Stimulated activated CD8-positive, alpha-beta memory T cell treated with anti-CD3 and anti-CD28 coated beads, Interleukin-4, amount 100 ng/mL, for 1 hour (primary cell): ENCODE results near the gene BRD9.

Experiments
- DNase-seq, 2 donors: peaks; one replicate each; pipeline ENCODE4 v3.0.0-alpha.2; 2020; ENCODE audit warnings: low read depth in 2 of 2, low spot score in 1 of 2

The BRD9 gene

DNA sequence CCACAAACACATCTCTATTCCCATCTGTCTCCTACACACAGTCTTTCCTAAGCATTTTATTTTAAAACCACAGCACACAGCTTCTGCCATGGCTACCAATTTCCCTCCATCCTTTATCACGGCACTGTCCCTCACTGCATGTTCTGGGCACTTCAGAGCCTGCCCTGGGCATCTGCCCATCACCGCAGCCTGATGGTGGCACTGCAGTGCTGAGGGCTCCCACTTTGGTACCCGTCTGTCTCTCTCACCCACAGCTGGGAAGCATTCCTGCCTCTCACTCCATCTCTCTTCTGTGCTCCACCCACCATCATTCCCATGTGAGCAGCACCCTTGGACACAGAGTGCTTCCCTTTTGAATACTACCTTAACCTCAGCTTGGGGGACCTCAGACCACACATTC lies 73.5 kb downstream of the BRD9 start:
- no peak for DNase-seq

DNA sequence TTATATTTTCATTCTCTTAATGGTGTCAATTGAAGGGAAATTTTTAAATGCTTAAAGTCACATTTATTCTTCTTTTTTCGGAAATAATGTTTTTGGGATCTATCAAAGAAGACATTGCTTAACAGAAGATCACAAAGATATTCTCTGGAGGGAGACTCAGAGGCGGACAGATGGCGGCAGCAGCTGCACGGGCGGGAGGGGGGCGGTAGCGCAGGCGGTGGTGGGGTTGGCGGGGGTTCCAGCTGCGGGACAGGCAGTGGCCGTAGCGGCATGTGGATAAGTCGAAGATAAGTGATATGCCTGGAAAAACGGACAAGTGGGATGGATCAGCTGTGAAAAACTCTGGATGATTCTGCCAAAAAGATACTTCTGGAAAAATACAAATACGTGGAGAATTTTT lies 76.4 kb downstream of the BRD9 start:
- DNase-seq, result no peak

DNA sequence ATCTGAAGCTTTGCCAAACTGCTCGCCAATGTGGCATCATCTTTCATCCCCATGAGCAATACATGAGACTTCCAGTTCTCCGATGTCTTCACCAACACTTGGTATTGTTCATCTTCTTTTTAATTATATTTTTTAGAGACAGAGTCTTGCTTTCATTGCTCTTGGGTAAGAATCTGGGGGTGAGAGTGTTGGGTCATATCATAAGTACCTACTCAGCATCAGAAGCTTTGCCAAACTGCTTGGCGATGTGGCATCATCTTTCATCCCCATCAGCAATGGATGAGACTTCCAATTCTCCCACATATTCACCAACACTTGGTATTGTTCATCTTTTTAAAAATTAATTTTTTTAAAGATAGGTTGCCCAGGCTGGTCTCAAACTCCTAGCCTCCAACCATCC lies 77.2 kb downstream of the BRD9 start:
- no peak for DNase-seq
